ENCODE results near the gene PRPSAP1. TPM values are rescaled to one million over a fixed set of nuclear protein-coding genes. Genes with fewer than 3 reads are reported as not detected.

The PRPSAP1 gene
- total and polyA plus RNA-seq, 2 of the 8 experiments (the other 6 are each of a cell fraction or from before 2014, with no cell fraction given): 32.0 to 54.2 TPM

DNA sequence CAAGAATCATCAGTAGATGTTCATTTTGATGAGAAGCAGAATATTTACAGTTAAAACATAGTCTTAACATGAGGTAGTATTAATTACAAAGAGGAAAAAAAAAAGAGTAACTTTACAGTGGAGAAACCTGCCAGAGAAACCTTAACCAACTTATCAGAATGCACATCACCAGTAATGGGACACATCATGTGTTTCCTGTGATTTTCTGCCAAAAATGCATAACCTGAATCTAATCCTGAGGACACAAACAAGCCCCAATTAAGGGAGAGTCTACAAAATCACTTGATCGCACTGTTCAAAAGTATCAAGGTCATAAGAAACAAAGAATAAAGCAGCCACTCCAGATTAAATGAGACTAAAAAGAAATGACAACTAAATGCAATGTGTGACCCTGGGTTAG, 27.4 kb downstream of the PRPSAP1 start:
- H4K5ac ChIP-seq (ENCODE audit: insufficient read length, low read depth, low read length): no peak overlapping the region
- FAIRE-seq (no peak), DNase-seq (ENCODE audit: low read depth in 1 of 2, low spot score in 2 of 2) (no peak)
- no peaks in the 10 kb centered on the region for H3K4me1 ChIP-seq (replicated peaks in 1 of 4; ENCODE audit: control insufficient read depth in 3 of 4, insufficient read depth in 4 of 4, low read length in 3 of 4)
- no peak overlapping the region for H2BK12ac ChIP-seq (ENCODE audit: low read depth, low read length)
- no peak overlapping the region for H3K23ac ChIP-seq (ENCODE audit: insufficient read length)
- no peak overlapping the region for H2BK15ac ChIP-seq (ENCODE audit: low read length)
- WGBS, 2 experiments (ENCODE audit: extremely low coverage in 1 of 2, insufficient coverage in 1 of 2, insufficient read length in 1 of 2, insufficient replicate concordance in 2 of 2, low coverage in 1 of 2, low lambda C conversion rate in 2 of 2, missing lambda C conversion rate in 1 of 2): 64% methylated on average over 1 of the region's 1 CpG; no CpG with 5 or more reads in 1 of the 2 experiments
- no peak overlapping the region for H4K8ac ChIP-seq (ENCODE audit: extremely low read depth, insufficient read depth, low read length)
- ChIA-PET CTCF (ENCODE audit: partially characterized antibody) (interaction anchor here (2.6 to 2.8 kb wide), 2 partner anchors 46 to 71 kb away, joined by 7 read pairs; no protein-coding TSS in a partner anchor), POLR2A (ENCODE audit: partially characterized antibody) (no interaction called here)
- no peaks in the 10 kb centered on the region for H3K9me3 ChIP-seq (ENCODE audit: insufficient read depth in 2 of 2, low read depth in 1 of 2, low read length in 1 of 2)
- no peaks in the 10 kb centered on the region for H3K27me3 ChIP-seq (replicated peaks in 1 of 4; ENCODE audit: control insufficient read depth in 3 of 4, extremely low read depth in 1 of 4, insufficient read depth in 3 of 4, low read length in 3 of 4)
- H4K91ac ChIP-seq (replicated peaks; ENCODE audit: insufficient read length, low read length): no peak overlapping the region
- H3K27ac ChIP-seq (ENCODE audit: low read depth, low read length): no peak overlapping the region
- no peak overlapping the region for H3K18ac ChIP-seq (ENCODE audit: extremely low read depth, low read length)
- no peak overlapping the region for H2BK5ac ChIP-seq (ENCODE audit: low read depth, low read length)
- no peak overlapping the region for H2BK120ac ChIP-seq (replicated peaks; ENCODE audit: low read depth, low read length)
- no peak overlapping the region for H3K14ac ChIP-seq (ENCODE audit: insufficient read length)
- no peak overlapping the region for H2AK5ac ChIP-seq (ENCODE audit: low read depth, low read length)
- H3K56ac ChIP-seq (replicated peaks; ENCODE audit: insufficient read length, low read depth, low read length): no peak overlapping the region
- no peak overlapping the region for H2AFZ ChIP-seq (ENCODE audit: low read length)
- no peak overlapping the region for H3K9ac ChIP-seq (replicated peaks in 1 of 4; ENCODE audit: extremely low read depth in 1 of 4, low read depth in 3 of 4, low read length in 3 of 4)
- no peak overlapping the region for H3K4me3 ChIP-seq (ENCODE audit: extremely low read depth in 1 of 4, insufficient read depth in 2 of 4, low read depth in 3 of 4, low read length in 4 of 4)
- no peak overlapping the region for H3K4ac ChIP-seq (replicated peaks; ENCODE audit: insufficient read length, low read depth, low read length)
- H3K36me3 ChIP-seq (ENCODE audit: control insufficient read depth in 2 of 4, insufficient read depth in 4 of 4, low read length in 3 of 4): peaks cover 3 to 32% (median 10%) of the 10 kb centered on the region in 4 experiments; a peak in 5 of 8 replicates
- H3K23me2 ChIP-seq (ENCODE audit: low read depth, low read length): no peaks in the 10 kb centered on the region
- H3K79me1 ChIP-seq (ENCODE audit: low read depth, low read length): no peaks in the 10 kb centered on the region
- no peak overlapping the region for H3K4me2 ChIP-seq (ENCODE audit: insufficient read depth in 1 of 2, low read depth in 2 of 2, low read length in 2 of 2)
- H2BK20ac ChIP-seq (ENCODE audit: low read length): no peak overlapping the region
- no peaks in the 10 kb centered on the region for H4K20me1 ChIP-seq (replicated peaks in 1 of 2; ENCODE audit: control insufficient read depth in 1 of 2, insufficient read depth in 2 of 2, low read length in 2 of 2)
- no peaks in the 10 kb centered on the region for H3K79me2 ChIP-seq (ENCODE audit: control insufficient read depth in 1 of 2, insufficient read depth in 2 of 2, low read length in 2 of 2)
- TF ChIP-seq E2F6 (IDR thresholded peaks at IDR 0.05): no peak
- no peak for TF ChIP-seq SIRT6 (IDR thresholded peaks at IDR 0.05; ENCODE audit: low read length)
- TF ChIP-seq HDAC2 (IDR thresholded peaks at IDR 0.05; ENCODE audit: borderline replicate concordance in 1 of 2, low read depth in 2 of 2, low read length in 2 of 2): no peak
- no peak for TF ChIP-seq CTCF (IDR thresholded peaks at IDR 0.05; ENCODE audit: control extremely low read depth in 1 of 3, insufficient read depth in 1 of 3, low read depth in 1 of 3, low read length in 3 of 3)
- no peak for TF ChIP-seq GABPA (IDR thresholded peaks at IDR 0.05; ENCODE audit: borderline replicate concordance, insufficient read depth, low read length)
- TF ChIP-seq RXRA (IDR thresholded peaks at IDR 0.05; ENCODE audit: insufficient read depth, low read depth, low read length): no peak
- no peak for TF ChIP-seq BACH1 (IDR thresholded peaks at IDR 0.05; ENCODE audit: low read length)
- no peak for TF ChIP-seq HDAC6 (IDR thresholded peaks at IDR 0.05; ENCODE audit: low read depth, low read length)
- no peak for TF ChIP-seq SUZ12 (IDR thresholded peaks at IDR 0.05; ENCODE audit: low read length)
- TF ChIP-seq JUND (IDR thresholded peaks at IDR 0.05; ENCODE audit: low read length): no peak
- TF ChIP-seq FOSL1 (IDR thresholded peaks at IDR 0.05; ENCODE audit: insufficient read depth, low read depth, low read length): no peak
